H1 (cell line): ENCODE measurements around the gene METRNL. TPM values are rescaled to one million over a fixed set of nuclear protein-coding genes. Genes with fewer than 3 reads are reported as not detected.
A peak's percentile ranks its signal among the peaks of the same experiment; 100 is the strongest.

Source experiments
- EP300 ChIP-seq, 2 experiments: IDR thresholded peaks; 1 replicate in 1 of 2; 2 replicates in 1 of 2; pipeline ENCODE4 v1.6.1; 2011 to 2012; ENCODE audit warnings: low read depth in 2 of 2, low read length in 2 of 2, mild to moderate bottlenecking in 2 of 2, borderline replicate concordance in 1 of 2, inconsistent platforms in 1 of 2, moderate library complexity in 1 of 2
- KDM4A ChIP-seq: IDR thresholded peaks from one replicate; pipeline ENCODE4 v1.7.1; 2012; ENCODE audit warnings: low read depth, mild to moderate bottlenecking, moderate library complexity, low read length, inconsistent platforms; ENCODE audit not compliant: severe bottlenecking
- PHF8 ChIP-seq: fragments of 200-600 bp; sonication (generic); conservative IDR thresholded peaks from 2 replicates; pipeline ENCODE4 v1.7.1; 2012; ENCODE audit warnings: low read depth, mild to moderate bottlenecking, inconsistent platforms, low read length, moderate library complexity
- POLR2A ChIP-seq, 2 experiments: IDR thresholded peaks; 1 replicate in 1 of 2; 2 replicates in 1 of 2; pipeline ENCODE4 v1.6.1; 2011; ENCODE audit warnings: low read depth in 2 of 2, low read length in 2 of 2, mild to moderate bottlenecking in 2 of 2; ENCODE audit errors: control extremely low read depth in 1 of 2
- RBBP5 ChIP-seq: IDR thresholded peaks from 2 replicates; pipeline ENCODE4 v1.7.1; 2012; ENCODE audit warnings: low read depth, mild to moderate bottlenecking, inconsistent platforms, low read length, moderate library complexity, borderline replicate concordance
- polyA plus RNA-seq, 7 experiments: library from polyadenylated mRNA; depleted of rRNA in 3 of 7; stranded (reverse) in 5 of 7; unstranded in 2 of 7; fragments of >200 nt in 5 of 7; fragments of 200-250 nt in 2 of 7; gene quantifications; 1 replicate in 5 of 7; 2 replicates in 1 of 7; 4 replicates in 1 of 7; pipeline versions ENCODE4 v1.2.1 to v1.2.3, GENCODE V29; 2011 to 2013; ENCODE audit warnings: missing spikeins in 2 of 7, mixed read lengths in 2 of 7
- total RNA-seq: library from RNA; stranded (reverse); fragmentation: NEBNext Ultra II Directional; extraction: Animal tissue kit (Norgen Biotek cat#: 25700); gene quantifications from 2 replicates; pipeline ENCODE4 v1.2.1, GENCODE V29; 2021

Gene METRNL
- total and polyA plus RNA-seq, 2 of the 8 experiments (the other 6 are each of a cell fraction or from before 2014, with no cell fraction given) = 13.9 to 14.2 TPM

GRCh38 chr17:83079352-83079747 is at the start of gene METRNL (continued):
- TF ChIP-seq PHF8 (peak; percentile 44; the same call in 1 of the 2 replicates), EP300 (IDR thresholded peaks at IDR 0.05; ENCODE audit: borderline replicate concordance in 1 of 2, low read depth in 2 of 2, low read length in 2 of 2) (no peak), KDM4A (peak; percentile 26), POLR2A (IDR thresholded peaks at IDR 0.05; ENCODE audit: control extremely low read depth in 1 of 2, low read depth in 2 of 2, low read length in 2 of 2) (peak in 1 of 2 experiments; percentile 46; a peak in 1 of 3 replicates), RBBP5 (no peak)
